GM18520 (cell line): ENCODE data around the gene ANO8.

Experiments
- ATAC-seq: cut with Tn5 transposase; IDR thresholded peaks from one replicate; pipeline ENCODE4 v1.9.1; 2021; ENCODE audit not compliant: unreplicated experiment

ANO8 gene

DNA sequence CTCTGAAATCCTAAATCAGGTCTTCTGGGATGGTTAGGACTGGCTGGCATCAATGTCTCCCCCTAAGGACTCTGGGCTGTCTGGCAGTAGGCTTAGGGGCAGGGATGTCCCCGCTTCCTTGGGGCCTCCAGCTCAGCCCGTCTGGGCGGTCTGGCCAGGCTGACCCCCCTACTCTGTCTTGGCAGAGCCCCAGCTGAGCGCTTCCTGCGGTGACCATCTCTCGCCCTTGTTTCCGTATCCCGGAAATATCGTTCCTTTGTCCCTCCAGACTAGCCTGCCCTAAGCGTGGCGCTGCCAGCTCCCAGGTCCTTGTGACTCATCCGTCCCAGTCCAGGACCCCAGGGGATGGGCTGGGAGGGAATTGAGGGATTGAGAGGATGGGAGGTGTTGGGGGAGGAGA lies 14.0 kb upstream of the ANO8 start:
- ATAC-seq, result no peak

DNA sequence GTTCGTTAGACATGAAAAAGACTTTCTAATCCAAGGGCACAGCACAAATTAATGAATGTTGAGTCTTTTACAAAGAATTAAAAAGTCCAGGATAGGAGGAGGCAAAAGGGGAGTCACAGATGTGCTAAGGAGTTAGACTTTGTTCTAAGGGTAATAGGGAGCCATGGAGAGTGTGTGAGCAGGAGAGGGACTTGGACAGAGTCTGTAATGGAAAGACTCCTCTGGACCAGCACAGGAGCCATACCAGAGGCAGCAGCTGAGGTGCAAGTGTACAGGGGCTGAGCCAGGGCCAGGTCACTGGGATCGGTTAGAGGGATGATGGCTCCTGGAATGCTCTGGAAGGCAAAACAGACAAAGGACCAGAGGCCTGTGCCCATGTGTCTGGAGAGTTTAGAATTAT lies 13.2 kb upstream of the ANO8 start:
- ATAC-seq, result no peak

DNA sequence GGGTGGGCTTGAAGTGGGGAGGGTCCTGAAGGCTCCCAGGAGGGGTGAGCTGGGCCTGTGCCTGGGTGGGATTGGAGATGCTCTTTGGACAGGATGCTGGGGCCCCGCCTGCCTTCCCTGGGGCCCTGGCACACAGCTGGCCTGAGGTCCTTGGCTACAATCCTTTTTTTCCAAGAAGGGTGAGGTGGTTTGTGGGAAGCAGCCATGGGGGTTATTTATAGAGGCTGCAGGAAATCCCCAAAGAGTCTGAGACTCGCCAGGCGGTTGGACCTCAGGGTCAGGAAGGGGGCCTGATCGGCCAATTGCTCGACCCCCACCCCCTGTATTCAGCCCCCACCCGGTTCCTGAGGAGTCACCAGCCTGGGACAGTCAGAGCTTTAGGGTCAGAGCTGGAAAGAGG lies 12.7 kb upstream of the ANO8 start:
- no peak for ATAC-seq

DNA sequence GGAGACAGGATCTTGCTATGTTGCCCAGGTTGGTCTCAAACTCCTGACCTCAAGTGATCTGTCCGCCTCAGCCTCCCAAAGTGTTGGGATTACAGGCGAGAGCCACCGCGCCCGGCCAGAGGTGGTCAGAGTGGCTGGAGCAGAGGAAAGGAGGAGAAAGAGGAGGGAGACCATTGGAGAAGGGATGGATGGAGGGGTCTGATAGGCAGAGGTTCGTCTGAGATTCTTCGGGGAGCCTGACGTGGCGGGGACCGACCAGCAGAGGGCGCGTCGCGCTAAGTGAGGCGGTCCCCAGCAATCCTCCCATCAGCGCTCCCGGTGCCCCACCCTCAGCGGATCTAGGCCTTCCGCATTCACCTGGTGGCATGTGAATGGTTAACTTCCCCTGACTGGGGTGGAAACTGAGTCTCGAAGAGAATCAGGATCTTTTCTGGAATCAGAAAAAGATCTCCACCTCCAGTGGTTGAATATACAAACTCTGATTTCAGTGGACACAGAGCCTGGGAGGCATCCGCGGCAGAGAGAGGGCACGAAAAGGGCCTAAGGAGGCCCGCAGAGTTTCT lies 11.5 kb upstream of the ANO8 start:
- ATAC-seq, result peak; percentile 34

DNA sequence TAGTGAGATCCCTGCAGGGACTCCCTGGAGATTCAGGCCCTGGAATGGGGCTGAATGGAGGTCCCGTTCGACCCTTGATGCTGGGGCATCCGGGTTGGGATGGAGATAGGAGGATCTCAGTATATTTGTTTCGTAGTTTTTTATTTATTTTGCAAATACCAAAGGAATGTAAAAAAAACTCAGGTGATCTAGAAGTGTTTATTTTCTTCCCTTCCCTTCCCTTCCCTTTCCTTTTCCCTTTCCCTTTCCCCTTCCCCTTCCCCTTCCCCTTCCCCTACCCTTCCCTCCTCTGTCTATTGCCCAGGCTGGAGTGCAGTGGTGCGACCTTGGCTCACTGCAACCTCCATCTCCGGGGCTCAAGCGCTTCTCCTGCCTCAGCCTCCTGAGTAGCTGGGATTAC lies 7.2 kb upstream of the ANO8 start:
- no peak for ATAC-seq

DNA sequence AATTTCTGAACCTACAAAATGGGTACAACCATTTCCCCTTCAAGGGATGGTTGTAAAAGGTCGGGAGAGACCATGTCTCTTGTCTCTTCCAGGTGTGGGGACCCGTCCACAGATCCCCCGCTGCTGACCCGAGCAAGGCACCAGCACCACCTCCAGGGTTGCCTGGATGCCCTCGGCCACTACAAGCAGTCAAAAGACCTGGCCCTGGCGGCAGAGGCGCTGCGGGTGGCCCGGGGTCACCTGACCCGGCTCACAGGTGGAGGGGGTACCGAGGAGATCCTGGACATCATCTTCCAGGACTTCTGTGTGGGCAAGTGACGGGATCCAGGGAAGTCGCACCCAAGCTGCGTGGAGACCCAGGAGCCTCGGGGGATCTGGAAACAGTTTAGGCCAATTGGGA lies 6.7 kb upstream of the ANO8 start:
- ATAC-seq, result no peak

DNA sequence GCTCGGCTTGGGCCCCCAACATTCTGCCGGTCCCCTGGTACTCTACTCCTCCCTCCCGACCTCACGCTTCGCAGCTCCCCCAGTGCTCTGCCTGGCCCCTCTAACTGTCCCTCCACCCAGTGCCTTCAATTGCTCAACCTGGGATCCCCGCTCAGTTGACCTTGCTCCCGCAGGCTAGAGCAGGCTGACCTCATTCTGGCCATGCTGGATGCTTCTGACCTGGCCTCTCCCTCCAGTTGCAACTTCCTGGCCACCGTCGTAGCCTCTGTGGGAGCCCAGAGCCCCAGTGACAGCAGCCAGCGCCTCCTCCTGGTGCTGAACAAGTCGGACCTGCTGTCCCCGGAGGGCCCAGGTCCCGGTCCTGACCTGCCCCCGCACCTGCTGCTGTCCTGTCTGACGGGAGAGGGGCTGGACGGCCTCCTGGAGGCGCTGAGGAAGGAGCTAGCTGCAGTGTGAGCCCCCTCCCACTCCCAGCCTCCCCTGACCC lies 6.3 kb upstream of the ANO8 start:
- no peak for ATAC-seq

DNA sequence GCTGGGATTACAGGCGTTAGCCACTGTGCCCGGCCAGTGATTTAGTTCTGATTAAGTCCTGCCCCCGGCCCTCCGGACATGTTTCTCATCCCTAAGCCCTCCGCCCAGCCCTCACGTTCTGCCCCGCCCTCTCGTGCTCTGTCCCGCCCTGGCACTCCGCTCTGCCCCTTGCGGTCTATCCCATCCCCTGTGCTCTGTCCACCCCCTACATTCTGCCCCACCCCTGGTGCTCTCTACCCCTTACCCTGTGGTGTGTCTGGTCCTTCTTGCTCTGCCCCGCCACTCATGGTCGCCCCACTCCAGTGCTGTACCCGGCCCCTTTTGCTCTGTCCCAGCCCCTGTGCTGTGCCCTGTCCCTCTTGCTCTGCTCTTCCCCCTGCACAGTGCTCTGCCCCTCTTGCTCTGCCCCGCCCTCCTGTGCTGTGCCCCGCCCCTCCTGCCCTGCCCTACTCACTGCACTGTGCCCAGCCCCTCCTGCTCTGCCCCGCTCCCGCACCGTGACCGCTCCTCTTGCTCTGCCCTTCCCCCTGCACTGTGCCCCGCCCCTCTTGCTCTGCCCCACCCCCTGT lies 5.7 kb upstream of the ANO8 start:
- ATAC-seq, result no peak

DNA sequence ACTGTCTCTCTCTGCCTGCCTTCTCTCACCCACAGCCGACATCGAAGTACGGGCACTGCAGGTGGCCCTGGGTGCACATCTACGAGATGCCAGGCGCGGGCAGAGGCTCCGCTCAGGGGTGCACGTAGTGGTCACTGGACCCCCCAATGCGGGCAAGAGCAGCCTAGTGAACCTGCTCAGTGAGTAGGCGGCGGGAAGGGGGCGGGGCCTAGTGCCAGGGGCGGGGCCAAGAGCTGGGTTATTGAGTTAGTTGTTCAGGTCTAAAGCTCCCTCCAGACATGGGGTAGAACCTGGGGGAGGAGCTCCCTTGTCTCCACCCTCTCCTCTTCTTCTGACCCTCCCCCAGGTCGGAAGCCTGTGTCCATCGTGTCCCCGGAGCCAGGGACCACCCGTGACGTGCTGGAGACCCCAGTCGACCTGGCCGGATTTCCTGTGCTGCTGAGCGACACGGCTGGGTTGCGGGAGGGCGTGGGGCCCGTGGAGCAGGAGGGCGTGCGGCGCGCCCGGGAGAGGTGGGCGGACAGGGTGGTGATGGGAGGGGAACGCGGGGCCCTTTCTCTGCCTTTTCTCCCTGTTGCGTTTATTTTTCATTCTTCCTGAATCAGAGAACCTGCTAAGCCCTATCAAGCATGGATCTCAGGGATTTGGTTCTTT lies 4.6 kb upstream of the ANO8 start:
- no peak for ATAC-seq

DNA sequence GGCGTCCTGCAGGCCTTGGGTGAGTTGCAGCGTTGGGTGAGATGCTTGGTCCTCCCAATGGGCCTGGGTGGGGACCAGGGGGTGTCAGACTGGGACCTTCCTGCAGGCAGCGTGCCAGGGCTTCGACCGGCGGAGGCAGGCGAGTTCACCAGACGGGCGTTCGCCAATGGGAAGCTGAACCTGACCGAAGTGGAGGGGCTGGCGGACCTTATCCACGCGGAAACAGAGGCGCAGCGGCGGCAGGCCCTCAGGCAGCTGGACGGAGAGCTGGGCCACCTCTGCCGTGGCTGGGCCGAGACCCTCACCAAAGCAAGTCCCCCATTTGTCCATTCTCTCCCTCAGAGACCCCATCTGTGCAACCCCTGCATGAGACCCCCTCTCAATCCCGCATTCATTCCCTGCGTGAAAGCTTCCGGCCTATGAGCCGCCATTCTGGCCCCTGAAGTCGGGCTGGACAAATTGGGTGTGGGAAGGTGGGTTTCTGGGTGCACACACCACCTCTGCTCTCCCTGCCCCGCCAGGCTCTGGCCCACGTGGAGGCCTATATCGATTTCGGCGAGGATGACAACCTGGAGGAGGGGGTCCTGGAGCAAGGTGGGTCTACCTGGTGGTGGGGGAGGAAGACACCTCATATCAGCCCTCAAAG lies 3.9 kb upstream of the ANO8 start:
- no peak for ATAC-seq

DNA sequence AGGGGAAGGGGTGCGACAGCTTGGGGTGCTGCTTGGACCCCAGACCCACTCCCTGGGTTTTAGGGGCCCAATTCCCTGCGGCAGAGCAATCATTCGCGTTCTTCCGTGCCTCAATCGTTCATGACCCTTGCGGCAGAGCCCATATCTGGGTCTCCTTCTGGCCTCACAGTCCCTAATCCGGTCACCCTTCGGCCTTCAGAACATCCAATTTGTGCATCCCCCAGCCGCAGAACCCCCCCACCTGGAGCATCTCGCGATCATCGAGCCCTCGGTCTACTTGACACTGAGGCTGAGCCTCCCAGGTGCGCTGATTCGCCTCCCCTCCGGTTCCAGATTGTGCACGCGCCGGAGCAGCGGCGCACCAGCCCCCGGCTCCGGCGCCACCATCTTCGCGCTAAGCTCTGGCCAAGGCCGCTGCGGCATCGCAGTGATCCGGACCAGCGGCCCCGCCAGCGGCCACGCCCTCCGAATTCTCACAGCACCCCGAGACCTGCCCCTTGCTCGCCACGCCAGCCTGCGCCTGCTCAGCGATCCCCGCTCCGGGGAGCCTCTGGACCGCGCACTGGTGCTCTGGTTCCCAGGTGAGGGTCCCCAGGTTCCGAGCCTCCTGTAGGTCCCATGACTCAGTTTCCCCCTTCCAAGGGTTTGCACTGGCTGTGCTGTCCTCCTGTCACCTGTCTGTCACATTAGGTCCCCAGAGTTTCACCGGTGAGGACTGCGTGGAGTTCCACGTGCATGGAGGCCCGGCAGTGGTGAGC lies 3.2 kb upstream of the ANO8 start:
- ATAC-seq, result no peak

DNA sequence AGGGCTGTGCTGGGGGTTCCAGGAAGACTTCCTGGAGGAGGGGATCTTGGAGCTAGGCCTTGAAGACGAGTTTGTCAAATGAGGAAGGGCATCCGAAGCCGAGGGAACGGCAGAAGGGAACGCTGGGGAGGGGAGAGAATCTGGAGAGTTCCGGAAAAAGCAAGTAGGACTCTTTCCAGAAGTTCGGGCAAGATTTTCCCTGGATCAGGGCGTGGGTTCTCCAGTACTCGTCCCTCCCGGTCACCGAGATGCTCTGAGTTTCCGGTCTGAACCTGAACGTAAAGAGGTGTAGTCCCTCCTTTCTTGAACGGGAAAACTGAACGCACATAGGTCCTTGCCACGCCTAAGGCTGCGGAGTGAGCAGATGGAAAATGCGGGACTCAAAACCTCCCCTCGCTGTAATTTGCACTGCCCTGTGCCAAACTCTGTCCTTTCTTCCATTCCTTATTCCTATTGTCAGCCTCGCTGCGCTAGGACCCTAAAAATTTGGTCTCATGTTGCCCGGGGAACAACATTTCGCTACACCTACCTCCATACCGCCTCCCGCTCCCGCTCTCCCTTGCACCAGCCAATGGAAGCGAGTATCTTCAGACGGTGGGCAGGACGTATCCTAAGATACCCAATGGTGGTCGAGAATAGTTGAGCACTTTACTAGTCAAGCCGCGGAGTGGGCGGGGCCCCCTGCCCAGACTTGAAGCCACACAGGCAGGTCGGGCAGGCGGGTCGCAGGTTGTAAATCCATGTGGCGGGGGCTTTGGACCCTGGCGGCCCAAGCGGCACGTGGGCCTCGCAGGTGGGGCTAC lies 2.4 kb upstream of the ANO8 start, which contains the start of gene GTPBP3:
GTPBP3 (plus strand) TSS at position 682 of the 803 bp plus-strand sequence; CDS start at position 741, 59 bp downstream.
- ATAC-seq, result peak; percentile 84

DNA sequence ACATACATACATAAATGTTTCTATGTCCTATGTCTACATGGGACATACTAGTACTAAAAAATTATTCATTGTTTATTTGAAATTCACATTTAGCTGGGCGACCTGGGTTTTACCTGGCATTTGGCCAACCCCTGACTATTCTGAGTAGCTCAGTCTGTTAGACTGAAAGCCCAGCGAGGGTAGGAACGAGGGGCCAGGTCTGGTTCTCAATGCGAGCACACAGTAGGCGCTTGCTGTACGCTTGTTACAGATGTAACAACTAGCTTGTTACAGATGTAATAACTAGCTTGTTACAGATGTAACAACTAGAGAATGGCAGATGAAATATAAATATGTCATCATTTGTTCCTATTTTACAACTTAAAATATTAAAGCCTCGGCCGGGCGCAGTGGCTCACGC lies 920 bp upstream of the ANO8 start:
- no peak for ATAC-seq

DNA sequence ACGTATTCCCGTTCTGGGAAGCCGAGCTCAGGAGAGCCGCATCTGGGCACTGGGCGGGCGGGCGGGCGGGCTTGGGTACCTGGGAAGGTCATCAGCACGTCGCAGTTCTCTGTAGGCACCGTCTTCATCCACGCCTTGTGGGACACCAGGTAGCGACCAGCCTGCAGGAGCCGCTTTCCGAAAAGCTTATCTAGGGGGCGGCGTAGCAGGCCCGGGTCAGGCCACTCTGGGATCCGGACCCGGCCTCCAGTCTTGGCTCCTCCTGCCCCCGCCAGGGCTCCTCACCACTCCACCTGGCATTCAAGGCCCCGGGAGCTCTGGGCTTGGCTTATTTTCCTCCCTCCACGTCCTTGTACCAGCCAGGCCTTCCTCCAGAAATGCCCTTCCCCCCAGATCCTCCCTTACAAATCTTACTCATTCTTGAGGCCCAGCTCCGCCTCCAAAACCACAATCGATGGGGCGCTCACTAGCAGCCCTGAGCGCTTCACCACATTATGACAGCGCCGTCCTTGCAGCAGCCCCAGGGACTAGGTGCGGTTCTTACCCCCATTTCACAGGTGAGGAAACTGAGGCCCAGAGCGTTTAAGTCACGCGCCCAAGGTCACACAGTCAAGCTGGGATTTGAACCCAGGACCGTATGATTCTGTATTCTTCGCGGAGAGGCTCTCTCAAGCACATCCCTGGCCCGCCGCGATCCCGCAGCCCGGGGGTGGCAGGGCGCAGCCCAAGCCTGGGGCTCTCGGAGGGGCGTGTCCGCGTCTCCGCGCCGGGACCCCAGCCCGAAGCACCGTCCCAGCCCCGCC lies 843 bp downstream of the ANO8 start:
- no peak for ATAC-seq

DNA sequence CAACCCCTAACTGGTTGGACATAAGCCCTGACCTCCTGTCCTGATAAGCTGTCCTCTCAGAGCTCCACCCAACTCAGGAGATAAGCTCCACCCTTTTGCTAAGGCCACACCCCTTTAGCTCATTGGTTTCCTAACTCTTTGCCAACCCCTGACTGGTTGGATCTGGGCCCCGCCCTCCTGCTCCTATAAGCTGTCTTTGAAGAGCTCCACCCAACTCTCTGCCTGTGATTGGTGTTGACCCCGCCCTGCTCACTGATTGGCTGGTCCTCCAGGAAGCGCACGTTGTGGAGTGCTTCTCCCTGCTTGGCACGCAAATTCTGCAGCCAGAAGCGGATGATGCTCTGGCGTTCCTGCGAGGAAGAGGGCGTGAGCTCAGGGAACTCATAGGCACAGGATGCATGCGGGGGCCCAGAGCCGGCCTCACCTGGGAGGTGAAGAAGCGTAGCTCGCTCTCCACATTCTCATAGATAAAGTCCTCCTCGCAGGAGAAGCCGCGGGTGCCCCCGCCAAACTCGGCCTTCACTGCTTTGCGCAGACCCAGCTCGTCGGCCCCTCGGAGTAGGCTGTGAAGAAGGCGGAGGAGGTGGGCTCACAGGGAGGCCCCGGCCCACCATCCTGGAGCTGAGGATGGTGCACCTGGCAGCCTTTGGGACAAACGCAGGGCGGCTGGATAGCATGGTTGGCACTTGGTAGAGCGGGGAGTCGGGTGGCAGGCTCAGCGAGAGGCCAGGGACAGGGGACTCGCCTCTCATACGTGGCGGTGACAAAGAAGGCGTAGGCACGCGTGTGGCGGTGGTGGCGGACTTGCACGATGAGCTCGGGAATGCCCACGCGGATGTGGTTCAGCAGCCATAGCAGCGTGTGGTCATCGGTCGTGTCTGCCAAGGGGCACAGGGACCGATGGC lies 1.7 kb downstream of the ANO8 start:
- no peak for ATAC-seq

DNA sequence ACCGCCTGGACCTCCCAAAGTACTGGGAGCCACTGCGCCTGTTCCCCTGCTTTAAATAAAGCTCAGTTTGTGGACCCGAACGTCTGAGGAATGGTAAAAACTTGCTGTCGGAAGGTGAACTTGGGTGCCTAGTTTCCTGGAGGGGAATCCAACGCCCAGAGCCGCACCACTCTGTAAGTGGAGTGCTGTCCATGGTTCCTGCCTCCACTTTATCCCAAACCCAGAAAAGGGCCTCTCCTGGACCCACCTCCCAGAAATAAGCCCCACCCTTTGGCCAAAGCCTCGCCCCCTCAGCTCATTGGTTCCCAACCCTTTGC lies 2.3 kb downstream of the ANO8 start:
- ATAC-seq, result no peak

DNA sequence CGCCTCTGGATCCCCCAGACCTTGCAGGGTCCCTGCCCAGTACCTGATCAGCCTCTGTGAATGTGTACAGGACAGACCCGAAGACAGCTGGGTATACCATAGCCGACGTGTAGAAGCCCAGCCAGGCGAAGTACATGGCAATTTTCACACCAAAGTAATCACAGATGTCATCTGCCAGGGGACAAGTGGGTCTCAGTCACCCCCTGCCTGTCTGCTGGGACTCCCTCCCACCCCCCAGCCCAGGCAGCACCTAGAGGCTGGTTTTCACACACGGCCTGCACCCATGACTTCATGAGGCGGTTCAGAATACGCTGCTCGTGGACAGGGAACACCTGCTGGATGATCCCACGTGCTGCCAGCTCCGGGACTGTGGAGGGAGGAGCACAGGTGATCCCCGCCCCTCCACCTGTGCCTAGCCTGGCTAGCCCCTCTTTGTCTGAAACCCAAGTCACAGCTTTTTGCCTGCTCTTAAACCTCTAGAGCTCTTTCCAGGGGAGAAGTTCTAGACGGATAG lies 3.6 kb downstream of the ANO8 start:
- no peak for ATAC-seq

DNA sequence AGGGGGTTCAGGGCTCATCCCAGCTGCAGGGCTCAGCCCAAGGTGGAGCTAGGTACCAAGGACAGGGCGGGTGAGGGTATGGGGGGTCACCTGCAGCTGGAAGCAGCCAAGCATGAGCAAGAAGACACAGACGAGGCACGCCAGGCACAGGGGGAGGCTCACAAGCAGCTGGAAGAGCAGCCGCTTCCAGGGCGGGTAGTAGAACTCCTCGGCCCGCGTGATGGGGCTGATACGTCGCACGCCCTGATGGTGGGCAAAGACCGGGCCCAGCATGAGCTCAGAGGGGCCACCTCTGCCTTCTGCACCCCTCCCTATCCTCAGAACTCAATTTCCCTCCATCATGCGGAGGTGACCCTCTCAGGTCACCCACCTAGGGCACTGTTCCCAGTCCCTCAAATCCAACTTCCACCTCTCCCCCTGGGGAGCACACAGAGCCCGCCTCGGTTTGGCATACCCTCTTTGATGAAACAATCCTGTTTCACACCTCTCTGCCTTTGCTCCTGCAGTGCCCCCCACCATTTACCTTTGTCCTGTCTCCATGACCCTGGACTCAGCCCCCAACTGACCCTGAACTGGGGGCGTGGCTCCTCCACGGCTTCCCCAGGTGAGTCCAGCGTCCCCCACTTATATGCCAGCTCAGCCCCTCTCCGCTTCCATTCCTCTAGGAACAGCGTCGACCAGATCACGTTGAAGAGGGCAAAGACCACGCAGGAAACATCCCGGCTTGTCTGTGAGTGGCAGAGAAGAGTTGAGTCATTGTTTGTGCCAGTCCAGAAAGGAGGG lies 4.2 kb downstream of the ANO8 start:
- ATAC-seq, result no peak
